Liver (tissue), 3 donors: ENCODE data around the gene MASP1.

Experiments used
- EGR1 ChIP-seq, 2 donors: IDR thresholded peaks; 2 replicates each; pipeline ENCODE4 v1.6.1; 2016 to 2018; ENCODE audit warnings: antibody characterized with exemption in 2 of 2, low read depth in 2 of 2
- GABPA ChIP-seq, 2 donors: IDR thresholded peaks in 1 of 2; conservative IDR thresholded peaks in 1 of 2; 2 replicates each; pipeline ENCODE4 v1.6.1; 2016; ENCODE audit warnings: antibody characterized with exemption in 2 of 2, mild to moderate bottlenecking in 1 of 2, moderate library complexity in 1 of 2
- HNF4A ChIP-seq, 2 donors: conservative IDR thresholded peaks; 2 replicates each; pipeline ENCODE4 v1.6.1; 2016; ENCODE audit warnings: antibody characterized with exemption in 2 of 2, mild to moderate bottlenecking in 2 of 2
- RAD21 ChIP-seq, 2 donors: IDR thresholded peaks; 2 replicates each; pipeline ENCODE4 v1.6.1; 2016; ENCODE audit warnings: antibody characterized with exemption in 2 of 2, mild to moderate bottlenecking in 2 of 2
- RXRA ChIP-seq, 2 donors: IDR thresholded peaks; 2 replicates each; pipeline ENCODE4 v1.6.1; 2017 to 2018; ENCODE audit warnings: antibody characterized with exemption in 2 of 2, mild to moderate bottlenecking in 1 of 2
- SP1 ChIP-seq: IDR thresholded peaks from 2 replicates; pipeline ENCODE4 v1.6.1; 2018; ENCODE audit warnings: antibody characterized with exemption, mild to moderate bottlenecking
- TAF1 ChIP-seq: conservative IDR thresholded peaks from 2 replicates; pipeline ENCODE4 v1.6.1; 2016; ENCODE audit warnings: antibody characterized with exemption, mild to moderate bottlenecking
- YY1 ChIP-seq: IDR thresholded peaks from 2 replicates; pipeline ENCODE4 v1.6.1; 2016; ENCODE audit warnings: antibody characterized with exemption, mild to moderate bottlenecking
- TF ChIP-seq, protein P1 (sequence below): fragments of 150-350 bp; IDR thresholded peaks from 2 replicates; pipeline ENCODE4 v1.5.1; 2017; ENCODE audit warnings: improper control_type of control experiment, low read depth, low read length; ENCODE audit not compliant: missing input control
- TF ChIP-seq, protein P2 (sequence below): IDR thresholded peaks from 2 replicates; pipeline ENCODE4 v1.6.1; 2016; ENCODE audit warnings: antibody characterized with exemption
- TF ChIP-seq, protein P3 (sequence below): IDR thresholded peaks from 2 replicates; pipeline ENCODE4 v1.6.1; 2016; ENCODE audit warnings: antibody characterized with exemption
- donor health status: healthy.
- donor health status: healthy.

DNA sequence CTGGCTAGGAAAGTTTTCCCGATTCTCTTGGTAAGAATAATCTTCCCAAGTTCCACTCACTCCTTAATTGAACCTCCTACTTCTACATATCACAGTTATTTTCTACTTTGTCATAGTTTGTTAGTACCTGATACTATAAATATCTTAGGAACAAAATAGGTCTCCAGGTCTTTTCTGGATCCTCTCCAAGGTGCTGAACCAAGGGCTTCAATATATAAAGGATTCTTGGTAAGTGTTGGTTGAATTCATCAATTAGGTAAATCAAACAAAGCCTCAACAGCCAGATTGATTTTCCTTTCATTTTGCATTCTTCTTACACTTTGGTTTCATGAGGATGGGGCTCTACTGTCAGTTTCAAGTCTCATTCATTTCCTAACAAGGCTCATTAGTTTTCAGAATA is 49.0 kb upstream of the MASP1 start:
- TF ChIP-seq, protein P1, sequence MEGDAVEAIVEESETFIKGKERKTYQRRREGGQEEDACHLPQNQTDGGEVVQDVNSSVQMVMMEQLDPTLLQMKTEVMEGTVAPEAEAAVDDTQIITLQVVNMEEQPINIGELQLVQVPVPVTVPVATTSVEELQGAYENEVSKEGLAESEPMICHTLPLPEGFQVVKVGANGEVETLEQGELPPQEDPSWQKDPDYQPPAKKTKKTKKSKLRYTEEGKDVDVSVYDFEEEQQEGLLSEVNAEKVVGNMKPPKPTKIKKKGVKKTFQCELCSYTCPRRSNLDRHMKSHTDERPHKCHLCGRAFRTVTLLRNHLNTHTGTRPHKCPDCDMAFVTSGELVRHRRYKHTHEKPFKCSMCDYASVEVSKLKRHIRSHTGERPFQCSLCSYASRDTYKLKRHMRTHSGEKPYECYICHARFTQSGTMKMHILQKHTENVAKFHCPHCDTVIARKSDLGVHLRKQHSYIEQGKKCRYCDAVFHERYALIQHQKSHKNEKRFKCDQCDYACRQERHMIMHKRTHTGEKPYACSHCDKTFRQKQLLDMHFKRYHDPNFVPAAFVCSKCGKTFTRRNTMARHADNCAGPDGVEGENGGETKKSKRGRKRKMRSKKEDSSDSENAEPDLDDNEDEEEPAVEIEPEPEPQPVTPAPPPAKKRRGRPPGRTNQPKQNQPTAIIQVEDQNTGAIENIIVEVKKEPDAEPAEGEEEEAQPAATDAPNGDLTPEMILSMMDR, result no peak
- TF ChIP-seq GABPA (IDR thresholded peaks at IDR 0.05 in 1 of 2, conservative IDR thresholded peaks at IDR 0.05 in 1 of 2) (no peak), RAD21 (IDR thresholded peaks at IDR 0.05) (no peak), EGR1 (IDR thresholded peaks at IDR 0.05; ENCODE audit: low read depth in 2 of 2) (no peak), RXRA (IDR thresholded peaks at IDR 0.05) (no peak), YY1 (no peak), SP1 (no peak), HNF4A (conservative IDR thresholded peaks at IDR 0.05) (no peak), TAF1 (no peak)
- TF ChIP-seq, protein P2, sequence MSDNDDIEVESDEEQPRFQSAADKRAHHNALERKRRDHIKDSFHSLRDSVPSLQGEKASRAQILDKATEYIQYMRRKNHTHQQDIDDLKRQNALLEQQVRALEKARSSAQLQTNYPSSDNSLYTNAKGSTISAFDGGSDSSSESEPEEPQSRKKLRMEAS, result no peak
- TF ChIP-seq, protein P3, sequence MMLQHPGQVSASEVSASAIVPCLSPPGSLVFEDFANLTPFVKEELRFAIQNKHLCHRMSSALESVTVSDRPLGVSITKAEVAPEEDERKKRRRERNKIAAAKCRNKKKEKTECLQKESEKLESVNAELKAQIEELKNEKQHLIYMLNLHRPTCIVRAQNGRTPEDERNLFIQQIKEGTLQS, result no peak
